Adrenal gland (tissue), 12 donors: ENCODE data around the gene RGS12. TPM values are rescaled to one million over a fixed set of nuclear protein-coding genes. Genes with fewer than 3 reads are reported as not detected.

Source experiments
- DNase-seq, 7 donors: peaks; one replicate each; pipeline ENCODE4 v3.0.0-alpha.2; 2019 to 2020
- H3K27ac ChIP-seq, 5 donors: fragments of 200-600 bp; sonication (generic) in 4 of 5; 1 replicate in 3 of 5; 2 replicates in 2 of 5; pipeline versions ENCODE4 v1.5.1 to v1.8.0; 2016 to 2020; ENCODE audit warnings: mild to moderate bottlenecking in 1 of 5
- H3K27me3 ChIP-seq: fragments of 200-600 bp; 2 replicates; pipeline ENCODE4 v1.8.0; 2021
- H3K36me3 ChIP-seq, 2 donors: fragments of 200-600 bp; replicated peaks in 1 of 2; 1 replicate in 1 of 2; 2 replicates in 1 of 2; pipeline versions ENCODE4 v1.5.1 to v1.8.0; 2018 to 2022
- H3K4me1 ChIP-seq, 2 donors: fragments of 200-600 bp; replicated peaks in 1 of 2; 1 replicate in 1 of 2; 2 replicates in 1 of 2; pipeline versions ENCODE4 v1.5.1 to v1.8.0; 2018 to 2021
- H3K4me3 ChIP-seq, 4 donors: fragments of 200-600 bp; sonication (generic) in 3 of 4; one replicate each; pipeline ENCODE4 v1.5.1; 2016 to 2018
- H3K9me3 ChIP-seq, 3 donors: fragments of 200-600 bp; sonication (generic) in 1 of 3; replicated peaks in 1 of 3; 1 replicate in 2 of 3; 2 replicates in 1 of 3; pipeline versions ENCODE4 v1.5.1 to v1.8.0; 2016 to 2021
- POLR2A ChIP-seq, 2 donors: fragments of 450-650 bp; IDR thresholded peaks; one replicate each; pipeline ENCODE4 v1.6.1; 2017; ENCODE audit warnings: antibody characterized with exemption in 2 of 2, mild to moderate bottlenecking in 2 of 2, moderate library complexity in 1 of 2
- WGBS, 4 donors: extraction: QIAGEN DNeasy Blood & Tissue Kit in 2 of 4; methylation state at CpG; one replicate each; pipeline versions ENCODE4 v1.1.5 to v1.1.7; 2013 to 2017; 5-methylcytosine and 5-hydroxymethylcytosine counted together
- intact Hi-C, 2 donors: fragments of 100-400 bp; cut with DNase I; formaldehyde crosslinking; loops; one replicate each; pipeline versions ENCODE4 v1.14.1 to v1.15.0; 2022 to 2023
- polyA plus RNA-seq, 3 donors: library from polyadenylated mRNA; stranded (reverse); fragments of 200-250 nt in 2 of 3; fragments of 350-450 nt in 1 of 3; fragmentation: Illumina TruSeq in 1 of 3; extraction: RNeasy Lipid Tissue Mini Kit (QIAGEN cat#74804) in 1 of 3; gene quantifications; one replicate each; pipeline ENCODE4 v1.2.3, GENCODE V29; 2013 to 2014
- total RNA-seq, 9 donors: library from RNA; depleted of rRNA in 4 of 9; stranded (reverse); fragments of >200 nt in 4 of 9; fragments of 120-200 nt in 1 of 9; fragmentation: NEBNext Ultra II Directional in 1 of 9; extraction: Animal tissue kit (Norgen Biotek cat#: 25700) in 1 of 9; gene quantifications; one replicate each; pipeline versions ENCODE4 v1.1.0 to v1.2.4, GENCODE V29; 2013 to 2023
- TF ChIP-seq, protein P1 (sequence below), 6 experiments: fragments of 450-650 bp in 4 of 6; fragments of 200-600 bp in 2 of 6; sonication (generic) in 1 of 6; IDR thresholded peaks; 1 replicate in 5 of 6; 2 replicates in 1 of 6; pipeline versions ENCODE4 v1.5.1 to v1.8.0; 2016 to 2021; ENCODE audit warnings: antibody characterized with exemption in 6 of 6, mild to moderate bottlenecking in 2 of 6, moderate library complexity in 1 of 6
- donor health status: healthy with polysubstance abuse.
- donor health status: Bipolar disorder and iron deficiency.
- donor health status: DM: yes; HTN: yes; CAD: no.
- donor health status: DM: no; HTN: no; CAD: no.
- donor health status: DM: no; HTN: no; CAD: no.
- donor health status: DM: yes; HTN: yes; CAD: no.

RGS12 gene
- total and polyA plus RNA-seq, 12 donors = 8.2 to 73.9 (median 21.9) TPM

- intact Hi-C loops = no loop called here
- Histone ChIP-seq H3K9me3 (no peaks in the 10 kb centered on the region), H3K27me3 (no peaks in the 10 kb centered on the region), H3K4me1 (no peaks in the 10 kb centered on the region), H3K4me3 (no peak overlapping the region), H3K36me3 (peaks cover 0 to 3% of the 10 kb centered on the region in 2 donors), H3K27ac (no peak overlapping the region)
- DNase-seq = no peak
- TF ChIP-seq, protein P1, sequence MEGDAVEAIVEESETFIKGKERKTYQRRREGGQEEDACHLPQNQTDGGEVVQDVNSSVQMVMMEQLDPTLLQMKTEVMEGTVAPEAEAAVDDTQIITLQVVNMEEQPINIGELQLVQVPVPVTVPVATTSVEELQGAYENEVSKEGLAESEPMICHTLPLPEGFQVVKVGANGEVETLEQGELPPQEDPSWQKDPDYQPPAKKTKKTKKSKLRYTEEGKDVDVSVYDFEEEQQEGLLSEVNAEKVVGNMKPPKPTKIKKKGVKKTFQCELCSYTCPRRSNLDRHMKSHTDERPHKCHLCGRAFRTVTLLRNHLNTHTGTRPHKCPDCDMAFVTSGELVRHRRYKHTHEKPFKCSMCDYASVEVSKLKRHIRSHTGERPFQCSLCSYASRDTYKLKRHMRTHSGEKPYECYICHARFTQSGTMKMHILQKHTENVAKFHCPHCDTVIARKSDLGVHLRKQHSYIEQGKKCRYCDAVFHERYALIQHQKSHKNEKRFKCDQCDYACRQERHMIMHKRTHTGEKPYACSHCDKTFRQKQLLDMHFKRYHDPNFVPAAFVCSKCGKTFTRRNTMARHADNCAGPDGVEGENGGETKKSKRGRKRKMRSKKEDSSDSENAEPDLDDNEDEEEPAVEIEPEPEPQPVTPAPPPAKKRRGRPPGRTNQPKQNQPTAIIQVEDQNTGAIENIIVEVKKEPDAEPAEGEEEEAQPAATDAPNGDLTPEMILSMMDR (IDR thresholded peaks at IDR 0.05) = no peak
- TF ChIP-seq POLR2A (IDR thresholded peaks at IDR 0.05) = no peak
- 83 to 91% (median 87%) methylated on average over 7 to 21 of the region's 21 CpGs for WGBS, 4 donors
These were observed 45.2 kb upstream of the RGS12 start for GRCh38 chr4:3247399-3248177.

DNA sequence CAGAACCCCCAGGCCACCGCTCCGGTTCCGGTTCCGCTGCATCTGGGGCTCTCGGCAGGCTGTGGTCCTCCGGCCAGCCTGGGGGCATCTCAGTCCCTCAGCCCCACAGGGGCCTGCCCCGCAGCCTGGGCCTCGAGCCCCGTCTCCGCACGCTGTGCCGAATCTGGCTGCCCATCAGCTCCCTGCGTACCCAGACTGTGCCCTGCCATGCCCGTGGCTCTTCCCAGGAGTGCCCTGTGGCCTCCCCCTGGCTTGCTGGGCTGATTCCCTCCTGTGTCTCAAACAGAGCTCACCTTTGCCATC lies 44.7 kb upstream of the RGS12 start:
- Histone ChIP-seq H3K9me3 (no peaks in the 10 kb centered on the region), H3K27me3 (no peaks in the 10 kb centered on the region), H3K4me3 (no peak overlapping the region), H3K36me3 (peaks cover 0 to 3% of the 10 kb centered on the region in 2 donors), H3K27ac (no peak overlapping the region), H3K4me1 (no peaks in the 10 kb centered on the region)
- intact Hi-C loops = no loop called here
- 90 to 93% methylated on average over 14 of the region's 14 CpGs; no CpG with 5 or more reads in 2 of the 4 donors for WGBS, 4 donors
- DNase-seq = no peak
- TF ChIP-seq POLR2A (IDR thresholded peaks at IDR 0.05) = no peak

DNA sequence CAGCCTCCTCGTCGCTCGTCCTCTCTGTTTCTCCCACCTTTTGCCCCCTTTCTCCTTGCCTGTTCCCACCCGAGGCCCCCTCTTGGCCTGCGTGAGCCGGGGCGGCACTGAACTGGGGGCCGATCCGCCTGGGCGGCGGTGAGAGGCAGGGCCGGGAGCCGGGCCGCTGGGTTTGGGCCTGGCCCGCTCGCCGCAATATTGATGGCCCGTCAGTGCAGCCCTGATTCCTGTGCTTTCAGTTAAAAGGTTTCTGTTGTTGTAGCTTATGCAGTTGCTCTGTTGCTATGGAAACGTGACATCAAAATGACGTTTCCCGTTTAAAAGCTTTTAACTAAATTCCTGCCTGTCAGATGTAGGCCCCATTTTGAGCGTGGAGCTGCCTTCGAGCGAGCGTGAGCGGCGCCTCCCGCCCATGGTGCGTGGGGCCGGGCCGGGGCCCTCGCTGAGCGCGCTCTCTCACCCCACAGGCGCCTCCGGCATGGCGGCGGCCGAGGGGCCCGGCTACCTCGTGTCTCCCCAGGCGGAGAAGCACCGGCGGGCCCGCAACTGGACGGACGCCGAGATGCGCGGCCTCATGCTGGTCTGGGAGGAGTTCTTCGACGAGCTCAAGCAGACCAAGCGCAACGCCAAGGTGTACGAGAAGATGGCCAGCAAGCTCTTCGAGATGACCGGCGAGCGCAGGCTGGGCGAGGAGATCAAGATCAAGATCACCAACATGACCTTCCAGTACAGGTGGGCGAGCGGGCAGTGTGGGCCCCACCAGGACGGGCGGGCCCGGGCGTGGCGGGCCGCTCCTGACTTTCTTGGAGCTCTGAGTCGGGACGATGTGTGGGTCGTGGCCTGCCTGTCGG lies 43.8 kb upstream of the RGS12 start, which contains the start of gene MSANTD1:
TSS of gene MSANTD1 (plus strand) at position 349 of the 851 bp plus-strand sequence. CDS start at position 413, 64 bp downstream.
- 84 to 91% (median 87%) methylated on average over 43 to 72 of the region's 72 CpGs for WGBS, 4 donors
- peaks cover 0 to 2% of the 10 kb centered on the region in 2 donors for H3K36me3 ChIP-seq
- no peak within 1 kb of the TSS for H3K27ac ChIP-seq
- intact Hi-C loops = no loop called here
- no peak for DNase-seq
- no peaks in the 10 kb centered on the region for H3K27me3 ChIP-seq
- no peaks in the 10 kb centered on the region for H3K4me1 ChIP-seq
- TF ChIP-seq, protein P1 (IDR thresholded peaks at IDR 0.05) = no peak
- no peak for TF ChIP-seq POLR2A (IDR thresholded peaks at IDR 0.05)
- H3K9me3 ChIP-seq = no peaks in the 10 kb centered on the region
- no peak within 1 kb of the TSS for H3K4me3 ChIP-seq

DNA sequence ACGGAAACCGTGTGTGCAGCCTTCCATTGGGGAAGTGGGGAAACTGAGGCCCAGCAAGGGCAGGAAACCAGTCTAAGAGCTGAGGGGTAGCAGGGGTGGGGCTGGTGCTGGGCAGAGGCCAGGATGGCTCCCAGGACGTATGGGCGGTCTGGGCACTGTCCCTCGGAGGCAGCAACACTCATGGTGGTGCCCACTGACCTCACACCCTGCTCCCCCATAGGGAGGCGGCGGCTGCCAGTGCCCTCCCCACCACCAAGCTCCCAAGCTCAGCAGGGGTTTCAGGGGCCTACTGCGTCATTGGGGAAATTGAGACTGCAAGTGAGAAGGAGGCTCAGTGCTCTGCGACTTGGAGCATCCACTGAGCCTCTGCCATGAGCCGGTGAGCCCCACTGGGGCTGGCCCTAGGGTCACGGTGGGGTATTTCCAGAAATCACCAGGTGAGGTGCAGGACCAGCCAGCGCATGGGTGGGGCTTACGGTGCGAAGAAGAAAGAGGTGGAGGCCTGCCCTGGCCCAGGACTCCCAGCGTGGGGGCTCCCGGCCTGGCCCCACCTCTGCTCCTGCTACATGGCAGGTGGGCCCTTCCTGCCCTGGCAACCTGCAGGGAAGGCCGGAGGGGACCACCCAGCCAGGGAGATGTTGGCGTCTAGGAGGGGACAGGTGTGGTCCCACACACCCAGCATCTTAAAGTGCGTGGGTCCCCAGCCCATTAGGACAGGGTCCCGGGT lies 42.9 kb upstream of the RGS12 start:
- WGBS, 4 donors = 87 to 96% (median 91%) methylated on average over 7 to 20 of the region's 20 CpGs
- Histone ChIP-seq H3K27ac (no peak overlapping the region), H3K27me3 (no peaks in the 10 kb centered on the region), H3K4me3 (no peak overlapping the region), H3K9me3 (no peaks in the 10 kb centered on the region), H3K4me1 (no peaks in the 10 kb centered on the region), H3K36me3 (no peaks in the 10 kb centered on the region)
- TF ChIP-seq, protein P1 (IDR thresholded peaks at IDR 0.05) = no peak
- intact Hi-C loops = no loop called here
- DNase-seq = no peak
